NCI-H2171 treated with DMSO at 0.1 percent for 48 hours (cell line): Measurements from ENCODE around the gene TRPT1.
"Not testable (repeated sequence)": the region's sequence is repeated elsewhere in the genome, so short reads cannot be mapped to it uniquely, and the experiment has no call there.

Experiments
- DNase-seq: peaks from one replicate; lab custom pipeline; 2025; lab: John Stamatoyannopoulos, UW

Gene TRPT1

GRCh38 chr11:64258946-64259532 is 33.1 kb upstream of the TRPT1 start:
- no peak for DNase-seq

- DNase-seq = no peak
Observed at GRCh38 chr11:64258356-64258755, 32.4 kb upstream of the TRPT1 start.

- DNase-seq = no peak
Observed at GRCh38 chr11:64256300-64256699, 30.3 kb upstream of the TRPT1 start.

- DNase-seq = no peak
Observed at GRCh38 chr11:64255135-64256128, 29.4 kb upstream of the TRPT1 start.

- DNase-seq = no peak
Observed at GRCh38 chr11:64254326-64254725, 28.3 kb upstream of the TRPT1 start.

GRCh38 chr11:64253481-64253880 is 27.5 kb upstream of the TRPT1 start:
- no peak for DNase-seq

- DNase-seq = no peak
Observed at GRCh38 chr11:64253043-64253442, 27.1 kb upstream of the TRPT1 start.

- DNase-seq = no peak
Observed at GRCh38 chr11:64252003-64252872, 26.3 kb upstream of the TRPT1 start.

GRCh38 chr11:64251753-64252002 is 25.7 kb upstream of the TRPT1 start:
- no peak for DNase-seq

- DNase-seq = peak; percentile 53
Observed at GRCh38 chr11:64251016-64251752, 25.2 kb upstream of the TRPT1 start, which contains the start of gene PLCB3. TSS of gene PLCB3 (plus strand) at chr11:64251530. CDS start at chr11:64251650, 120 bp downstream.

- no peak for DNase-seq
Observed at GRCh38 chr11:64250415-64251015, 24.5 kb upstream of the TRPT1 start.

GRCh38 chr11:64249563-64250414 is 23.8 kb upstream of the TRPT1 start:
- DNase-seq = no peak

GRCh38 chr11:64249038-64249437 is 23.1 kb upstream of the TRPT1 start:
- DNase-seq = no peak

GRCh38 chr11:64248578-64248977 is 22.6 kb upstream of the TRPT1 start:
- no peak for DNase-seq

GRCh38 chr11:64247729-64248531 is 21.9 kb upstream of the TRPT1 start:
- DNase-seq = no peak

GRCh38 chr11:64246871-64247728 is 21.1 kb upstream of the TRPT1 start, which contains the start of gene PPP1R14B:
TSS of gene PPP1R14B (minus strand) at chr11:64246943. CDS start at chr11:64246673, 270 bp downstream.
- DNase-seq = peak; percentile 74

GRCh38 chr11:64246621-64246870 is 20.6 kb upstream of the TRPT1 start:
- DNase-seq = not testable (repeated sequence)

- DNase-seq = peak; percentile 65
Observed at GRCh38 chr11:64245797-64246620, 20.0 kb upstream of the TRPT1 start.
